Thoracic aorta (tissue), 2 donors: Measurements from ENCODE around the gene CFAP298. TPM values are rescaled to one million over a fixed set of nuclear protein-coding genes. Genes with fewer than 3 reads are reported as not detected.
"Not testable (repeated sequence)": the region's sequence is repeated elsewhere in the genome, so short reads cannot be mapped to it uniquely, and the experiment has no call there.

ENCODE experiments used
- ATAC-seq: fragments of 150-250 bp; one replicate; pipeline ENCODE4 v1.8.0; 2017; ENCODE audit warnings: low read depth; ENCODE audit not compliant: insufficient number of reproducible peaks, low FRiP score
- DNase-seq: peaks from one replicate; pipeline ENCODE4 v3.0.0-alpha.2; 2020; ENCODE audit warnings: low spot score
- H3K27ac ChIP-seq, 2 donors: fragments of 200-600 bp; sonication (generic); 1 replicate in 1 of 2; 2 replicates in 1 of 2; pipeline ENCODE4 v1.5.1; 2016; ENCODE audit warnings: mild to moderate bottlenecking in 2 of 2, moderate library complexity in 2 of 2
- H3K27me3 ChIP-seq: fragments of 200-600 bp; sonication (generic); replicated peaks from 2 replicates; pipeline ENCODE4 v1.6.0; 2016; ENCODE audit warnings: mild to moderate bottlenecking; ENCODE audit not compliant: insufficient read depth
- H3K36me3 ChIP-seq: fragments of 200-600 bp; sonication (generic); one replicate; pipeline ENCODE4 v1.5.1; 2016
- H3K4me1 ChIP-seq, 2 donors: fragments of 200-600 bp; sonication (generic); 1 replicate in 1 of 2; 2 replicates in 1 of 2; pipeline versions ENCODE4 v1.5.1 to v1.6.0; 2016; ENCODE audit warnings: low read depth in 2 of 2, mild to moderate bottlenecking in 1 of 2; ENCODE audit not compliant: control insufficient read depth in 1 of 2
- H3K4me3 ChIP-seq: fragments of 200-600 bp; sonication (generic); 2 replicates; pipeline ENCODE4 v1.5.1; 2016; ENCODE audit warnings: mild to moderate bottlenecking
- H3K9me3 ChIP-seq: fragments of 200-600 bp; sonication (generic); 2 replicates; pipeline ENCODE4 v1.5.1; 2016
- total RNA-seq, 2 donors: library from RNA; depleted of rRNA; stranded (reverse); fragments of >200 nt; gene quantifications; one replicate each; pipeline versions ENCODE4 v1.1.0 to v1.2.3, GENCODE V29; 2016
- TF ChIP-seq, protein P1 (sequence below): fragments of 200-600 bp; sonication (generic); IDR thresholded peaks from one replicate; pipeline ENCODE4 v1.5.1; 2019; ENCODE audit warnings: antibody characterized with exemption

CFAP298 gene
- total RNA-seq, 2 donors from 2014 or later = 22.7 to 31.4 TPM

DNA sequence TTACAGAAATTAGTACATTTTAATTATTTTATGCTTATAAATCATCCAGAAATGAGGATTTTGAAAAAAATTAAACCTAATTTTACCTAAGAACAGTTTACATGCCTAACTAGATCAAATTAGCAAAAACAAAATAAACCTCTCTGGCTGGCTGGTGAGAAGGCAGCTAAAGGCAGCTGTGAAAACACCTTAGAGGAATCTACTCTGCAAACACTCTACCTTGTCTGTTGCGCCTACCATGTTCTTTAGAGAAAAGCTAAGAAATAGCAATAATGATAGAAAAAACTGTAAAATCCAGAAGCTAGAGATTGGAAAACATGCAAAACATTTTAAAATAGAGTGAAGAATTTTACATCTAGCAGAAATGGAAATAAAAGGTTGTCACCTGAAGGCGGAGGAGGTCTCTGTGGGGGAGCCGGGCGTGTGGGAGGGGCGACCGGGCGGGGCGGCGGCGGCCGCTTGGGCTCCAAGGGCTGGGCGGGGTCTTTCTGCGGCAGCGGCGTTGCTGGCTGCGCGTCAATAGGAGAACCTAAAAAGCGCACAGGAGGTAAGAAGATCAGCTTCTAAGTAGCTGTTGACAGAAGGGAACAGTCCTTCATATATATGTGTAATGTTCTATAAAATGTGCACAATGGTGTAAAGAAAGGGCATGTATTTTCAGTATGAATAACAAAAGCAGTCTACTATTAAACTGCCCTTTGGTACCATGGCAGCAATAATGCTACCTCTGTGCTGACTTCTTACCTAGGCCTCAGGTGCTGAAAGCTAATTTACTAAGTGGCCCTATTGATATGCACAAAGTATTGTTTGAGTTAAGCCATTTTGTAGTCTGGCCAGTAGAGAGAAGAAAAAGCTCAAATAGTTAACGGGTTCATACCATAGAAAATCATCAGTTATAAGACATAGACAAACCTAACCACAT lies 33.3 kb upstream of the CFAP298 start:
- ATAC-seq = no peak
- Histone ChIP-seq H3K4me3 (no peak overlapping the region), H3K27ac (no peak overlapping the region), H3K27me3 (no peaks in the 10 kb centered on the region), H3K9me3 (no peaks in the 10 kb centered on the region), H3K36me3 (peaks cover 30% of the 10 kb centered on the region), H3K4me1 (no peaks in the 10 kb centered on the region)
- no peak for DNase-seq
- TF ChIP-seq, protein P1, sequence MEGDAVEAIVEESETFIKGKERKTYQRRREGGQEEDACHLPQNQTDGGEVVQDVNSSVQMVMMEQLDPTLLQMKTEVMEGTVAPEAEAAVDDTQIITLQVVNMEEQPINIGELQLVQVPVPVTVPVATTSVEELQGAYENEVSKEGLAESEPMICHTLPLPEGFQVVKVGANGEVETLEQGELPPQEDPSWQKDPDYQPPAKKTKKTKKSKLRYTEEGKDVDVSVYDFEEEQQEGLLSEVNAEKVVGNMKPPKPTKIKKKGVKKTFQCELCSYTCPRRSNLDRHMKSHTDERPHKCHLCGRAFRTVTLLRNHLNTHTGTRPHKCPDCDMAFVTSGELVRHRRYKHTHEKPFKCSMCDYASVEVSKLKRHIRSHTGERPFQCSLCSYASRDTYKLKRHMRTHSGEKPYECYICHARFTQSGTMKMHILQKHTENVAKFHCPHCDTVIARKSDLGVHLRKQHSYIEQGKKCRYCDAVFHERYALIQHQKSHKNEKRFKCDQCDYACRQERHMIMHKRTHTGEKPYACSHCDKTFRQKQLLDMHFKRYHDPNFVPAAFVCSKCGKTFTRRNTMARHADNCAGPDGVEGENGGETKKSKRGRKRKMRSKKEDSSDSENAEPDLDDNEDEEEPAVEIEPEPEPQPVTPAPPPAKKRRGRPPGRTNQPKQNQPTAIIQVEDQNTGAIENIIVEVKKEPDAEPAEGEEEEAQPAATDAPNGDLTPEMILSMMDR = no peak

GRCh38 chr21:32641710-32642698 lies 29.8 kb upstream of the CFAP298 start:
- Histone ChIP-seq H3K9me3 (no peaks in the 10 kb centered on the region), H3K27me3 (no peaks in the 10 kb centered on the region), H3K4me3 (no peak overlapping the region), H3K4me1 (no peaks in the 10 kb centered on the region), H3K27ac (no peak overlapping the region), H3K36me3 (peaks cover 30% of the 10 kb centered on the region)
- DNase-seq = no peak
- TF ChIP-seq, protein P1 = no peak
- ATAC-seq = no peak

DNA sequence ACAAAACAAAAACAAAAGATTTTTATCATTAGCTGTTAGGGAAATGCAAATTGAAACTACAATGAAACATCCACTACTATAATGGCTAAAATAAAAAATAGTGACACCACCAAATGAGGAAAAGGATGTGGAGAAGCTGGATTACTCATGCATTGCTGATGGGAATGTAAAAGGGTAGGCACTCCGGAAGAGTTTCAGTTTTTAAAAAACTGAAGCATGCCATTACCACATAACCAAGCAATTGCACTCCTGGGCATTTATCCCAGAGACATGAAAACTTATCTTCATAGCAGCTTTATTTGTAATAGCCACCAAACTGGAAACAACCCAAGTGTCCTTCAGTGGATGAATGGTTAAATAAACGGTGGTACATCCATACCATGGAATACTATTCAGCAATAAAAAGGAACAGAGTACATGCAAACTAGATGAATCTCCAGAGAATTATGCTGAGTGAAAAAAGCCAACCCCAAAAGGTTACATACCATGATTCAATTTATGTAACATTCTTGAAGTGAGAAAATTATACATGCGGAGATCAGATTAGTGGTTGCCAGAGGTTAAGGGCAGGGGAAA lies 14.5 kb upstream of the CFAP298 start:
- Histone ChIP-seq H3K9me3 (no peaks in the 10 kb centered on the region), H3K27ac (no peak overlapping the region), H3K36me3 (peaks cover 17% of the 10 kb centered on the region), H3K4me1 (no peaks in the 10 kb centered on the region), H3K27me3 (no peaks in the 10 kb centered on the region), H3K4me3 (no peak overlapping the region)
- DNase-seq (no peak), ATAC-seq (no peak)
- TF ChIP-seq, protein P1 = no peak

DNA sequence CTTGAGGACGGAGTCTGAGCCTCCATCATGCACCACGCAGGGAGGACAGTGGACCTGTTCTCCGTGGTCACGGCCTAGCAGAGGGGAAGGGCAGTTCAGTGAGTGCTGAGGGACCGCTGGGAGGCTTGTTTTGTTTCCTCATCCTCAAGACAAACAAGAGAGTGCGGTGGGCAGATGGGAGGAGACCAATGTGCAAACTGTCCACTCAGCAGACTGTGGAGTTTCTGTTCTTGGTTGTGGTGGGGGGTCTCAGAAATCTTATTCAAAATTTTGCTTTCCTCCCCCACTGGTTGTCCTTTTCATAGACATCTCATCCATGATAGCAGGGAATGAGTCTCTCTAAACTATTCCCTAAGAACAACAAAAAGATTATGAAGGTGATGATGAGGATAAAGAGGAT lies 6.0 kb upstream of the CFAP298 start:
- H3K4me1 ChIP-seq, H3K27me3 ChIP-seq, H3K9me3 ChIP-seq, DNase-seq, H3K36me3 ChIP-seq, ATAC-seq, H3K4me3 ChIP-seq, H3K27ac ChIP-seq: not testable (repeated sequence)

GRCh38 chr21:32613436-32614043 lies 1.4 kb upstream of the CFAP298 start:
- Histone ChIP-seq H3K4me3 (peak overlapping the region; percentile 77), H3K9me3 (no peaks in the 10 kb centered on the region), H3K36me3 (no peaks in the 10 kb centered on the region), H3K27ac (peak overlapping the region; percentile 77 to 85), H3K4me1 (peaks cover 7 to 15% of the 10 kb centered on the region in 2 donors), H3K27me3 (no peaks in the 10 kb centered on the region)
- TF ChIP-seq, protein P1 = no peak
- DNase-seq (no peak), ATAC-seq (no peak)
